Prostate gland (tissue), 2 donors: ENCODE data around the gene FHIT. TPM values are rescaled to one million over a fixed set of nuclear protein-coding genes. Genes with fewer than 3 reads are reported as not detected.

Source experiments
- DNase-seq: peaks from one replicate; pipeline ENCODE4 v3.0.0-alpha.2; 2019; ENCODE audit warnings: low spot score
- H3K27ac ChIP-seq, 2 donors: fragments of 200-600 bp; sonication (generic); 2 replicates each; pipeline ENCODE4 v1.5.1; 2017 to 2019
- H3K27me3 ChIP-seq: fragments of 200-600 bp; sonication (generic); replicated peaks from 2 replicates; pipeline ENCODE4 v1.5.1; 2019; ENCODE audit not compliant: insufficient read depth
- H3K36me3 ChIP-seq, 2 donors: fragments of 200-600 bp; sonication (generic); 1 replicate in 1 of 2; 2 replicates in 1 of 2; pipeline versions ENCODE4 v1.5.1 to v1.8.1; 2017 to 2019
- H3K4me1 ChIP-seq: fragments of 200-600 bp; sonication (generic); replicated peaks from 2 replicates; pipeline ENCODE4 v1.5.1; 2019
- H3K4me3 ChIP-seq, 2 donors: fragments of 200-600 bp; sonication (generic); 2 replicates each; pipeline ENCODE4 v1.5.1; 2017 to 2019
- H3K9me3 ChIP-seq: fragments of 200-600 bp; sonication (generic); 2 replicates; pipeline ENCODE4 v1.5.1; 2017
- POLR2A ChIP-seq: fragments of 450-650 bp; IDR thresholded peaks from one replicate; pipeline ENCODE4 v1.6.1; 2016; ENCODE audit warnings: antibody characterized with exemption, mild to moderate bottlenecking
- POLR2AphosphoS5 ChIP-seq: sonication (generic); formaldehyde crosslinking; IDR thresholded peaks from one replicate; pipeline ENCODE4 v1.6.1; 2017; ENCODE audit warnings: antibody characterized with exemption
- WGBS: methylation state at CpG from one replicate; pipeline ENCODE4 v1.1.5; 2018; 5-methylcytosine and 5-hydroxymethylcytosine counted together
- intact Hi-C: fragments of 100-400 bp; cut with DNase I; formaldehyde crosslinking; loops from one replicate; pipeline ENCODE4 v1.14.2; 2022
- total RNA-seq, 2 donors: library from RNA; depleted of rRNA; stranded (reverse); fragments of >200 nt; gene quantifications; one replicate each; pipeline ENCODE4 v1.1.0, GENCODE V29; 2016
- TF ChIP-seq, protein P1 (sequence below), 4 experiments: fragments of 200-600 bp in 2 of 4; fragments of 450-650 bp in 2 of 4; sonication (generic) in 2 of 4; IDR thresholded peaks; 1 replicate in 3 of 4; 2 replicates in 1 of 4; pipeline ENCODE4 v1.5.1; 2016 to 2019; ENCODE audit warnings: antibody characterized with exemption in 4 of 4, mild to moderate bottlenecking in 2 of 4, moderate library complexity in 2 of 4

FHIT gene
- total RNA-seq, 2 donors from 2014 or later = 6.4 to 10.4 TPM

DNA sequence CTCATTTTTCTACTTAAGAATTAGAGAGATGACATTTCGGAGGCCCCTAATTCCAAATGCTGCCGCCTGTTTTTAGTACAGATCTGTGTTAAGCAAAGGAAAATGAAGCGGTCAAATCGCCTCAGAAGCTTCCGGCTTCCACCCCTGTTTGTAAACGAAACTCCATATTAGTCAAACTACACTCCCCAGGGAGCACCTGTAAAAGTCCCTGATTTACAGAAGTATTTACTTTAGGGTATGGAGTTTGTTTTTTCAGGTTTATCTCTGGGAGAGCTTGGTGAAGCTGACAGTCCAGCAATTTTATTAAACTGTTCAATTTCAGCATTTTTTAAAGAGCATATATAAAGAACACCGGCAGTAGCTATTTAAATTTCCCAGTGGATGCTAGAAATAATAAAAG, 319.8 kb downstream of the FHIT start:
- Histone ChIP-seq H3K9me3 (no peaks in the 10 kb centered on the region), H3K4me1 (no peaks in the 10 kb centered on the region), H3K27ac (no peak overlapping the region), H3K27me3 (no peaks in the 10 kb centered on the region), H3K36me3 (no peaks in the 10 kb centered on the region), H3K4me3 (no peak overlapping the region)
- TF ChIP-seq, protein P1, sequence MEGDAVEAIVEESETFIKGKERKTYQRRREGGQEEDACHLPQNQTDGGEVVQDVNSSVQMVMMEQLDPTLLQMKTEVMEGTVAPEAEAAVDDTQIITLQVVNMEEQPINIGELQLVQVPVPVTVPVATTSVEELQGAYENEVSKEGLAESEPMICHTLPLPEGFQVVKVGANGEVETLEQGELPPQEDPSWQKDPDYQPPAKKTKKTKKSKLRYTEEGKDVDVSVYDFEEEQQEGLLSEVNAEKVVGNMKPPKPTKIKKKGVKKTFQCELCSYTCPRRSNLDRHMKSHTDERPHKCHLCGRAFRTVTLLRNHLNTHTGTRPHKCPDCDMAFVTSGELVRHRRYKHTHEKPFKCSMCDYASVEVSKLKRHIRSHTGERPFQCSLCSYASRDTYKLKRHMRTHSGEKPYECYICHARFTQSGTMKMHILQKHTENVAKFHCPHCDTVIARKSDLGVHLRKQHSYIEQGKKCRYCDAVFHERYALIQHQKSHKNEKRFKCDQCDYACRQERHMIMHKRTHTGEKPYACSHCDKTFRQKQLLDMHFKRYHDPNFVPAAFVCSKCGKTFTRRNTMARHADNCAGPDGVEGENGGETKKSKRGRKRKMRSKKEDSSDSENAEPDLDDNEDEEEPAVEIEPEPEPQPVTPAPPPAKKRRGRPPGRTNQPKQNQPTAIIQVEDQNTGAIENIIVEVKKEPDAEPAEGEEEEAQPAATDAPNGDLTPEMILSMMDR (IDR thresholded peaks at IDR 0.05) = no peak
- TF ChIP-seq POLR2A = no peak
- TF ChIP-seq POLR2AphosphoS5 = no peak
- WGBS = 68% methylated on average over 7 of the region's 7 CpGs
- intact Hi-C loops = no loop called here
- DNase-seq = no peak

DNA sequence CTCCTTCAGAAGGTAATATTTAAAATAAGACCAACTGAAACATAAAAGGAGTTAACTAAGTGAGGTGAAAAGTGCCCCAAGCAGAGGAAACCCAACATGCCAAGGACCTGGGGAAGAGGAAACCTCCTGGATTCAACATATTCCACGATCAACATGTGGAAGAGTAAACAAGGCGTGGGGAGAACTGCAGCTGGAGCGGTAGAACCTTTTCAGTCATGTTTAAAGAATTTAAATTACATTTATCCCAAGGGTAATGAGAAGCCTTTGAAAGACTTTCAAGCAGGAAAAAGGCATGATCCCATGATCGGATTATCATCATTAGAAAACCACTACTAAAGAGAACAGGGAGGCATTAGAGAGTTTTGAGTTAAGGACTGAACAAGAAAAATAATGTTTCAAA, 330.7 kb downstream of the FHIT start:
- no peaks in the 10 kb centered on the region for H3K4me1 ChIP-seq
- intact Hi-C loops = no loop called here
- WGBS = 85% methylated on average over 4 of the region's 4 CpGs

DNA sequence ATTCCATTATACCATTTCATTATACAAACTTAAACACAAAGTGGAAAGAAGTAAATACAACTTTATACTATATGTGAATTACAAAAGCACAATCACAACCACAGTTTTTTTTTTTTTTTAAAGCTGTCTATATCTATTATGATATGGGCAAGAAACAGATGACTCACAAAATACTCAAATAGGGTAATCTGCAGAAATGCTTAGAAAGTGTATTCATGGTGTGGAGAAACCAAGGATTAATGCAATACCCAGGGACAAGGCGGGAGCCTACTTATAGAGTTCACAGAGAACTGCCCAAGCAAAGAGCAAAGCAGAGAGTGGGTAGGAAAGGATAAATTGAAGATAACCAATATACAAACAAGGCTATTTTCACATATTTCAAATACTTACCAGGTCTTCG, 332.0 kb downstream of the FHIT start:
- H3K4me1 ChIP-seq = no peaks in the 10 kb centered on the region
- no peak overlapping the region for H3K4me3 ChIP-seq
- intact Hi-C loops = no loop called here
- no peak for DNase-seq
- no peaks in the 10 kb centered on the region for H3K9me3 ChIP-seq
- 90% methylated on average over 2 of the region's 2 CpGs for WGBS
- no peaks in the 10 kb centered on the region for H3K27me3 ChIP-seq
- H3K36me3 ChIP-seq = no peaks in the 10 kb centered on the region
- no peak overlapping the region for H3K27ac ChIP-seq
- TF ChIP-seq POLR2AphosphoS5 = no peak
- TF ChIP-seq, protein P1 (IDR thresholded peaks at IDR 0.05) = no peak
- TF ChIP-seq POLR2A = no peak

More for the DNA sequence above, 330.7 kb downstream of the FHIT start:
- no peak for DNase-seq
- TF ChIP-seq POLR2AphosphoS5 (no peak), POLR2A (no peak)
- TF ChIP-seq, protein P1 (IDR thresholded peaks at IDR 0.05) = no peak
- Histone ChIP-seq H3K27me3 (no peaks in the 10 kb centered on the region), H3K4me3 (no peak overlapping the region), H3K27ac (no peak overlapping the region), H3K9me3 (no peaks in the 10 kb centered on the region), H3K36me3 (no peaks in the 10 kb centered on the region)

DNA sequence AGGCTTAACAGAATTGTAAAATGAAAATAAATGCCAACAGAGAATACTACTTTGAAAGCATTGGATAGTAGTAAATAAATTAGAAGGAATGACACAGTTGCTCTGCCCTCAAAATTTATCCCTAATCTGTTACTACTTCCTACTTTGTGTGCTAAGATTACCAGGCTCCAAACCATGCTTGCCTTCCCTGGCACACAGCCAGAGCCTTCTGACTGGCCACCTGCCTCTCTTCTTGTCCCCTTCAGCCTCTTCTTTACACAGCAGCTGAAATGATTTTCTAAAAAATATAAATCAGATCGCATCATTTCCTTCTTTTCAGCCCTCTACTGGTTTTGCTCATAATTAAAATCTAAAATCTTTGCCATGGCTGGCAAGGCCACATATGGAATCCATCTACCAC, 334.1 kb downstream of the FHIT start:
- Histone ChIP-seq H3K4me3 (no peak overlapping the region), H3K36me3 (no peaks in the 10 kb centered on the region), H3K27ac (no peak overlapping the region), H3K9me3 (no peaks in the 10 kb centered on the region), H3K4me1 (no peaks in the 10 kb centered on the region), H3K27me3 (no peaks in the 10 kb centered on the region)
- WGBS = 89% methylated on average over 1 of the region's 1 CpG
- TF ChIP-seq POLR2AphosphoS5 = no peak
- TF ChIP-seq POLR2A = no peak
- TF ChIP-seq, protein P1 (IDR thresholded peaks at IDR 0.05) = no peak
- intact Hi-C loops = no loop called here
- no peak for DNase-seq

DNA sequence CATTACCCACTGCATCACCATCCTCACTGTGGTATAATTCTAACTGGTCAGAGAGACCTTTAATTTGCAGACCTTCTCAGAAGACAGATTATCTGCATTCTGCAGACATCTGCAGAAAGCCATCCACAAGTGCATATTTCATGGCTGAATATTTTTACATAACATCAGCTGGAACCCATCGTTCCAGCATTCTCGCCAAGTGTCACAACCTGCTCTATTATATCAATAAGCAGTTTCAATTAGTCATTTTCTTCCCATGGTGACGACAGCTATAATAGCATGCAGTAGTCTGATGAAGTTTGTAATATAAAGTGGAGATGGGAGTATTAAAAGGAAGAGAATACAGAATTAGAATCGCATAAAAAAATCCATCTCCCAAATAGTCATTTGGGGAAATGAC, 334.7 kb downstream of the FHIT start:
- no peak for DNase-seq
- Histone ChIP-seq H3K9me3 (no peaks in the 10 kb centered on the region), H3K4me1 (no peaks in the 10 kb centered on the region), H3K36me3 (no peaks in the 10 kb centered on the region), H3K27me3 (no peaks in the 10 kb centered on the region), H3K27ac (no peak overlapping the region), H3K4me3 (no peak overlapping the region)
- whole genome bisulfite sequencing = 82% methylated on average over 4 of the region's 4 CpGs
- intact Hi-C loops = no loop called here
- TF ChIP-seq, protein P1 (IDR thresholded peaks at IDR 0.05) = no peak
- no peak for TF ChIP-seq POLR2AphosphoS5
- TF ChIP-seq POLR2A = no peak
